ENCODE measurements around the gene TAF10. TPM values are rescaled to one million over a fixed set of nuclear protein-coding genes. Genes with fewer than 3 reads are reported as not detected.

Gene TAF10
- total and polyA plus RNA-seq, 2 of the 13 experiments (the other 11 are each of a cell fraction or from before 2014, with no cell fraction given) = 71.3 to 134 TPM

DNA sequence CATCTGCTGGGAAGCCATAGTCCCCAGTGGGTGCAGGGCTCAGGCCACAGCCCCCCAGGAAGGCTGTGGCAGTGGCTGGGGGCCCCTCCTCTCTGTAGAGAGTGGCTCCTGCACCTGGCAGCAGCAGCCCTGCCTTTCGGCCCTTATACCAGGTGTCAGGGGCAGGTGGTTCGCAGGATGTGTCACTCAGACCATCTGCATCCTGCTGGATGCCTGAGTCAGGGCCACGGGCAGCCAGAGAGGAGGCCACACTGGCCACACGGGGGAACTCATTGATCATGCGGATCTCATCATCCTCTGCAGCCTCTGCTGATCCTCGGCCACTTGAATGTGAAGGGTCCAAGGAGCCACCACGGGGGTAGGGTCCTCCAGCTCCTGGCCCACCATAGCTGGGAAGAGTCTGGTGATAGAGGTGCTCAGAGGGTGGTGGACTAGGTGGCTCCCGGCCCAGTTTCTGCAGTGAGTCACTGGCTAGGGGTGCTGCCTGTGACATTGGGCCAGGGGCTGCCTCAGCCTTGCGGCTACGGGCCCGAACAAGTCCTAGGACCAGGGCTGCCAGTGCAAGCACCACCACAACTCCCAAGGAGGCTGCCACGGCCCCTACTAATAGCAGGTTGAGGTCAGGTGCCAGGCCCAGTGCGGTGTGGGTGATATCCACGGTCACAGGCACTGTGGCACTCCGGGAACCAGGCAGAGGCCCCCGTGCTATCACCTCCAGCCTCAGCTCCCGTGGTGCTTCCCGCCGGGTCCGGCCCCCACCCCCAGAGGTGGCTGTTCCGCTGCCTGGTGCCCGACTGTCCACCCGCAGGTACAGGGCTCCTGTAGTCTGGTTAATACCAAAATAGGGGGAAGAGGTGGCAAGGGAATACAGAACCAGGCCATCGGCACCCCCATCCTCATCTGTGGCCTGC is 10.5 kb upstream of the TAF10 start (continued):
- TF ChIP-seq, protein P1, sequence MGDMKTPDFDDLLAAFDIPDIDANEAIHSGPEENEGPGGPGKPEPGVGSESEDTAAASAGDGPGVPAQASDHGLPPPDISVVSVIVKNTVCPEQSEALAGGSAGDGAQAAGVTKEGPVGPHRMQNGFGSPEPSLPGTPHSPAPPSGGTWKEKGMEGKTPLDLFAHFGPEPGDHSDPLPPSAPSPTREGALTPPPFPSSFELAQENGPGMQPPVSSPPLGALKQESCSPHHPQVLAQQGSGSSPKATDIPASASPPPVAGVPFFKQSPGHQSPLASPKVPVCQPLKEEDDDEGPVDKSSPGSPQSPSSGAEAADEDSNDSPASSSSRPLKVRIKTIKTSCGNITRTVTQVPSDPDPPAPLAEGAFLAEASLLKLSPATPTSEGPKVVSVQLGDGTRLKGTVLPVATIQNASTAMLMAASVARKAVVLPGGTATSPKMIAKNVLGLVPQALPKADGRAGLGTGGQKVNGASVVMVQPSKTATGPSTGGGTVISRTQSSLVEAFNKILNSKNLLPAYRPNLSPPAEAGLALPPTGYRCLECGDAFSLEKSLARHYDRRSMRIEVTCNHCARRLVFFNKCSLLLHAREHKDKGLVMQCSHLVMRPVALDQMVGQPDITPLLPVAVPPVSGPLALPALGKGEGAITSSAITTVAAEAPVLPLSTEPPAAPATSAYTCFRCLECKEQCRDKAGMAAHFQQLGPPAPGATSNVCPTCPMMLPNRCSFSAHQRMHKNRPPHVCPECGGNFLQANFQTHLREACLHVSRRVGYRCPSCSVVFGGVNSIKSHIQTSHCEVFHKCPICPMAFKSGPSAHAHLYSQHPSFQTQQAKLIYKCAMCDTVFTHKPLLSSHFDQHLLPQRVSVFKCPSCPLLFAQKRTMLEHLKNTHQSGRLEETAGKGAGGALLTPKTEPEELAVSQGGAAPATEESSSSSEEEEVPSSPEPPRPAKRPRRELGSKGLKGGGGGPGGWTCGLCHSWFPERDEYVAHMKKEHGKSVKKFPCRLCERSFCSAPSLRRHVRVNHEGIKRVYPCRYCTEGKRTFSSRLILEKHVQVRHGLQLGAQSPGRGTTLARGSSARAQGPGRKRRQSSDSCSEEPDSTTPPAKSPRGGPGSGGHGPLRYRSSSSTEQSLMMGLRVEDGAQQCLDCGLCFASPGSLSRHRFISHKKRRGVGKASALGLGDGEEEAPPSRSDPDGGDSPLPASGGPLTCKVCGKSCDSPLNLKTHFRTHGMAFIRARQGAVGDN (CRISPR knock-in tag; IDR thresholded peaks at IDR 0.05) = peak; percentile 18; the same call in 1 of the 2 replicates
- TF ChIP-seq PLRG1 (conservative IDR thresholded peaks at IDR 0.05) = no peak
- TF ChIP-seq ZNF550 (CRISPR knock-in tag; IDR thresholded peaks at IDR 0.05; ENCODE audit: borderline replicate concordance) = no peak
- TF ChIP-seq, protein P2, sequence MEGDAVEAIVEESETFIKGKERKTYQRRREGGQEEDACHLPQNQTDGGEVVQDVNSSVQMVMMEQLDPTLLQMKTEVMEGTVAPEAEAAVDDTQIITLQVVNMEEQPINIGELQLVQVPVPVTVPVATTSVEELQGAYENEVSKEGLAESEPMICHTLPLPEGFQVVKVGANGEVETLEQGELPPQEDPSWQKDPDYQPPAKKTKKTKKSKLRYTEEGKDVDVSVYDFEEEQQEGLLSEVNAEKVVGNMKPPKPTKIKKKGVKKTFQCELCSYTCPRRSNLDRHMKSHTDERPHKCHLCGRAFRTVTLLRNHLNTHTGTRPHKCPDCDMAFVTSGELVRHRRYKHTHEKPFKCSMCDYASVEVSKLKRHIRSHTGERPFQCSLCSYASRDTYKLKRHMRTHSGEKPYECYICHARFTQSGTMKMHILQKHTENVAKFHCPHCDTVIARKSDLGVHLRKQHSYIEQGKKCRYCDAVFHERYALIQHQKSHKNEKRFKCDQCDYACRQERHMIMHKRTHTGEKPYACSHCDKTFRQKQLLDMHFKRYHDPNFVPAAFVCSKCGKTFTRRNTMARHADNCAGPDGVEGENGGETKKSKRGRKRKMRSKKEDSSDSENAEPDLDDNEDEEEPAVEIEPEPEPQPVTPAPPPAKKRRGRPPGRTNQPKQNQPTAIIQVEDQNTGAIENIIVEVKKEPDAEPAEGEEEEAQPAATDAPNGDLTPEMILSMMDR (CRISPR knock-in tag; IDR thresholded peaks at IDR 0.05) = peak; percentile 25; the same call in 1 of the 2 replicates
- no peak for TF ChIP-seq SAP130 (CRISPR knock-in tag; IDR thresholded peaks at IDR 0.05; ENCODE audit: low read depth)
- TF ChIP-seq ZNF616 (CRISPR knock-in tag; IDR thresholded peaks at IDR 0.05; ENCODE audit: low read depth) = no peak
- no peak for TF ChIP-seq ISL2 (CRISPR knock-in tag; IDR thresholded peaks at IDR 0.05)
- no peak for TF ChIP-seq ARNTL (CRISPR knock-in tag; IDR thresholded peaks at IDR 0.05)
- TF ChIP-seq TBP (CRISPR knock-in tag; IDR thresholded peaks at IDR 0.05) = no peak
- TF ChIP-seq ZNF777 (CRISPR knock-in tag; IDR thresholded peaks at IDR 0.05) = no peak
- TF ChIP-seq, protein P3, sequence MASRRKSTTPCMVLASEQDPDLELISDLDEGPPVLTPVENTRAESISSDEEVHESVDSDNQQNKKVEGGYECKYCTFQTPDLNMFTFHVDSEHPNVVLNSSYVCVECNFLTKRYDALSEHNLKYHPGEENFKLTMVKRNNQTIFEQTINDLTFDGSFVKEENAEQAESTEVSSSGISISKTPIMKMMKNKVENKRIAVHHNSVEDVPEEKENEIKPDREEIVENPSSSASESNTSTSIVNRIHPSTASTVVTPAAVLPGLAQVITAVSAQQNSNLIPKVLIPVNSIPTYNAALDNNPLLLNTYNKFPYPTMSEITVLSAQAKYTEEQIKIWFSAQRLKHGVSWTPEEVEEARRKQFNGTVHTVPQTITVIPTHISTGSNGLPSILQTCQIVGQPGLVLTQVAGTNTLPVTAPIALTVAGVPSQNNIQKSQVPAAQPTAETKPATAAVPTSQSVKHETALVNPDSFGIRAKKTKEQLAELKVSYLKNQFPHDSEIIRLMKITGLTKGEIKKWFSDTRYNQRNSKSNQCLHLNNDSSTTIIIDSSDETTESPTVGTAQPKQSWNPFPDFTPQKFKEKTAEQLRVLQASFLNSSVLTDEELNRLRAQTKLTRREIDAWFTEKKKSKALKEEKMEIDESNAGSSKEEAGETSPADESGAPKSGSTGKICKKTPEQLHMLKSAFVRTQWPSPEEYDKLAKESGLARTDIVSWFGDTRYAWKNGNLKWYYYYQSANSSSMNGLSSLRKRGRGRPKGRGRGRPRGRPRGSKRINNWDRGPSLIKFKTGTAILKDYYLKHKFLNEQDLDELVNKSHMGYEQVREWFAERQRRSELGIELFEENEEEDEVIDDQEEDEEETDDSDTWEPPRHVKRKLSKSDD (CRISPR knock-in tag; IDR thresholded peaks at IDR 0.05; ENCODE audit: low read depth) = no peak
- no peak for TF ChIP-seq ZNF776 (CRISPR knock-in tag; IDR thresholded peaks at IDR 0.05)
- TF ChIP-seq, protein P4, sequence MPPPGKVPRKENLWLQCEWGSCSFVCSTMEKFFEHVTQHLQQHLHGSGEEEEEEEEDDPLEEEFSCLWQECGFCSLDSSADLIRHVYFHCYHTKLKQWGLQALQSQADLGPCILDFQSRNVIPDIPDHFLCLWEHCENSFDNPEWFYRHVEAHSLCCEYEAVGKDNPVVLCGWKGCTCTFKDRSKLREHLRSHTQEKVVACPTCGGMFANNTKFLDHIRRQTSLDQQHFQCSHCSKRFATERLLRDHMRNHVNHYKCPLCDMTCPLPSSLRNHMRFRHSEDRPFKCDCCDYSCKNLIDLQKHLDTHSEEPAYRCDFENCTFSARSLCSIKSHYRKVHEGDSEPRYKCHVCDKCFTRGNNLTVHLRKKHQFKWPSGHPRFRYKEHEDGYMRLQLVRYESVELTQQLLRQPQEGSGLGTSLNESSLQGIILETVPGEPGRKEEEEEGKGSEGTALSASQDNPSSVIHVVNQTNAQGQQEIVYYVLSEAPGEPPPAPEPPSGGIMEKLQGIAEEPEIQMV (CRISPR knock-in tag; IDR thresholded peaks at IDR 0.05; ENCODE audit: low read depth) = no peak
- no peak for TF ChIP-seq POGZ (CRISPR knock-in tag; IDR thresholded peaks at IDR 0.05)
- TF ChIP-seq GLI4 (CRISPR knock-in tag; IDR thresholded peaks at IDR 0.05; ENCODE audit: borderline replicate concordance) = no peak
- no peak for TF ChIP-seq TAF1 (CRISPR knock-in tag; IDR thresholded peaks at IDR 0.05)
- TF ChIP-seq, protein P5, sequence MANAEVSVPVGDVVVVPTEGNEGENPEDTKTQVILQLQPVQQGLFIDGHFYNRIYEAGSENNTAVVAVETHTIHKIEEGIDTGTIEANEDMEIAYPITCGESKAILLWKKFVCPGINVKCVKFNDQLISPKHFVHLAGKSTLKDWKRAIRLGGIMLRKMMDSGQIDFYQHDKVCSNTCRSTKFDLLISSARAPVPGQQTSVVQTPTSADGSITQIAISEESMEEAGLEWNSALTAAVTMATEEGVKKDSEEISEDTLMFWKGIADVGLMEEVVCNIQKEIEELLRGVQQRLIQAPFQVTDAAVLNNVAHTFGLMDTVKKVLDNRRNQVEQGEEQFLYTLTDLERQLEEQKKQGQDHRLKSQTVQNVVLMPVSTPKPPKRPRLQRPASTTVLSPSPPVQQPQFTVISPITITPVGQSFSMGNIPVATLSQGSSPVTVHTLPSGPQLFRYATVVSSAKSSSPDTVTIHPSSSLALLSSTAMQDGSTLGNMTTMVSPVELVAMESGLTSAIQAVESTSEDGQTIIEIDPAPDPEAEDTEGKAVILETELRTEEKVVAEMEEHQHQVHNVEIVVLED (CRISPR knock-in tag; IDR thresholded peaks at IDR 0.05; ENCODE audit: borderline replicate concordance) = no peak

All from HepG2 (cell line).